Measurements from ENCODE around the gene CDHR2. TPM values are rescaled to one million over a fixed set of nuclear protein-coding genes. Genes with fewer than 3 reads are reported as not detected.

The CDHR2 gene
- polyA plus RNA-seq, 1 experiment: not detected

GRCh38 chr5:176577312-176578176 is 28.4 kb downstream of the CDHR2 start:
- Histone ChIP-seq H3K9me3 (ENCODE audit: control insufficient read depth, insufficient read depth, low read length) (no peaks in the 10 kb centered on the region; the same call in 1 of the 2 replicates), H3K27me3 (ENCODE audit: control insufficient read depth, insufficient read depth, low read length) (peaks cover 3% of the 10 kb centered on the region), H3K4me3 (ENCODE audit: low read depth, low read length) (no peak overlapping the region), H3K27ac (ENCODE audit: low read depth, low read length) (no peak overlapping the region)
- POLR2A ChIA-PET: no interaction called here
- CTCF ChIA-PET: interaction anchor here (0.7 to 1.4 kb wide), 2 partner anchors 70 to 162 kb away, joined by 3 read pairs; partner anchors contain the start of gene TSPAN17
- no peak for TF ChIP-seq CTCF (IDR thresholded peaks at IDR 0.05; ENCODE audit: low read depth, low read length)
- no peak for DNase-seq (ENCODE audit: low read depth, low spot score)

- Histone ChIP-seq H3K9me3 (ENCODE audit: control insufficient read depth, insufficient read depth, low read length) (no peaks in the 10 kb centered on the region; the same call in 1 of the 2 replicates), H3K27ac (ENCODE audit: low read depth, low read length) (no peak overlapping the region), H3K27me3 (ENCODE audit: control insufficient read depth, insufficient read depth, low read length) (no peaks in the 10 kb centered on the region), H3K4me3 (ENCODE audit: low read depth, low read length) (no peak overlapping the region)
- DNase-seq (ENCODE audit: low read depth, low spot score): no peak
- TF ChIP-seq CTCF (IDR thresholded peaks at IDR 0.05; ENCODE audit: low read depth, low read length): peak; percentile 54
- ChIA-PET POLR2A (no interaction called here), CTCF (interaction anchor here (0.9 to 2.6 kb wide), 6 partner anchors 9 to 163 kb away, joined by 3 to 16 read pairs (median 4); no protein-coding TSS in a partner anchor)
These were observed 29.3 kb downstream of the CDHR2 start for GRCh38 chr5:176578391-176578808.

- ChIA-PET CTCF (interaction anchor here (0.6 to 2.6 kb wide), 6 partner anchors 10 to 162 kb away, joined by 3 to 16 read pairs (median 5); no protein-coding TSS in a partner anchor), POLR2A (interaction anchor here (0.6 kb wide), 1 partner anchor 34 kb away, joined by 3 read pairs; no protein-coding TSS in a partner anchor)
- Histone ChIP-seq H3K9me3 (ENCODE audit: control insufficient read depth, insufficient read depth, low read length) (peaks cover 5% of the 10 kb centered on the region), H3K4me3 (ENCODE audit: low read depth, low read length) (no peak overlapping the region), H3K27me3 (ENCODE audit: control insufficient read depth, insufficient read depth, low read length) (no peaks in the 10 kb centered on the region), H3K27ac (ENCODE audit: low read depth, low read length) (no peak overlapping the region)
- no peak for DNase-seq (ENCODE audit: low read depth, low spot score)
- TF ChIP-seq CTCF (IDR thresholded peaks at IDR 0.05; ENCODE audit: low read depth, low read length): no peak
These were observed 30.2 kb downstream of the CDHR2 start for GRCh38 chr5:176579323-176579722.

- Histone ChIP-seq H3K27ac (ENCODE audit: low read depth, low read length) (no peak overlapping the region), H3K4me3 (ENCODE audit: low read depth, low read length) (no peak overlapping the region), H3K9me3 (ENCODE audit: control insufficient read depth, insufficient read depth, low read length) (peaks cover 25% of the 10 kb centered on the region), H3K27me3 (ENCODE audit: control insufficient read depth, insufficient read depth, low read length) (no peaks in the 10 kb centered on the region)
- no peak for TF ChIP-seq CTCF (IDR thresholded peaks at IDR 0.05; ENCODE audit: low read depth, low read length)
- no peak for DNase-seq (ENCODE audit: low read depth, low spot score)
- ChIA-PET CTCF (no interaction called here), POLR2A (no interaction called here)
These were observed 32.2 kb downstream of the CDHR2 start for GRCh38 chr5:176581361-176581760.

- ChIA-PET POLR2A (no interaction called here), CTCF (interaction anchor here (1.4 kb wide), 1 partner anchor 9 kb away, joined by 4 read pairs; no protein-coding TSS in a partner anchor)
- H3K4me3 ChIP-seq (ENCODE audit: low read depth, low read length): no peak overlapping the region
- TF ChIP-seq CTCF (IDR thresholded peaks at IDR 0.05; ENCODE audit: low read depth, low read length): no peak
- peaks cover 29% of the 10 kb centered on the region for H3K9me3 ChIP-seq (ENCODE audit: control insufficient read depth, insufficient read depth, low read length)
- no peak overlapping the region for H3K27ac ChIP-seq (ENCODE audit: low read depth, low read length)
- DNase-seq (ENCODE audit: low read depth, low spot score): no peak
- no peaks in the 10 kb centered on the region for H3K27me3 ChIP-seq (ENCODE audit: control insufficient read depth, insufficient read depth, low read length)
These were observed 33.9 kb downstream of the CDHR2 start for GRCh38 chr5:176583076-176583475.
